Cardiac ventricle fibroblast (primary cell): ENCODE data around the gene DPH3. TPM values are rescaled to one million over a fixed set of nuclear protein-coding genes. Genes with fewer than 3 reads are reported as not detected.

Experiments used
- total RNA-seq: library from RNA; depleted of rRNA; stranded (reverse); fragments of >200 nt; gene quantifications from 2 replicates; pipeline ENCODE4 v1.2.3, GENCODE V29; 2015

DPH3 gene
- 10.9 and 12.8 TPM in 2 replicates for total RNA-seq

DNA sequence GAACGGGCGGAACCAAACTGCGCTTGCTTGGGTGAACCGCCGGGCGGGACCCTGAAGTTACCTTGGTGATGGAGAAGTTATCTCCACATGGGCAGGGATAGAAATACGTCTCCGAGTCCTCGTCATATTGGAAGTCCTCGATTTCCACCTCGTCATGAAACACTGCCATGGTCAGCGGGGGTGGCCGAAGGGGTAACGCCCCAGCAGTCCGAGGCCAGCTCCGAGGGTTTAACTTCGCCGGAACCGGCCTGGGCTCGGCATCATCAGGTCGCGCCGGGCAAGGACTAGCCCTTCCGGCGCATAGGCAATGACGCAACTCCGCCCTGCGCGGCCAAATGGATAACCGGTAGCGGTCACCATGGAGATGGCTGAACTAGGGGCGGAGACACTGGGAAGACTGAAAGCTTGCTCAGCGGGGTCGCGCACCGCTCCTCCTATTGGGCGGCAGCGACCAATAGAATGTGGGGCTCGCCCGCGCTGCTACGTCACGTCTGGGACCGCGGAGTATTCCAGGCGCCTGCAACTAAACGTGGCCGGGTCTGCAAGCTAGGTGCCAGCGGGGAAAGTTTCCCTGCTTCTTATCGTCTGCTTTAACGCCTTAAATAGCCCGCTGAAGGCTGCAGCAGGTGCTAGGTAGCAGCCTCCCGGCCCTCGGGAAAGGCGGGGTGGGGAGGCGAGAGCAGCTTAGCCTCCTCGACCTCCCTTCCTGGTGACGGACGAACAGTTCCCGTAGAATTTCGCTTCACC, at the start of gene DPH3, which contains the start of gene OXNAD1:
Gene DPH3, minus strand, starts transcription at position 236 of the 747 bp plus-strand sequence. Its CDS starts 67 bp downstream, at position 169.
Gene OXNAD1, plus strand, starts transcription at position 505 of the 747 bp plus-strand sequence. CDS start 5,741 bp downstream, outside the sequence.

Other genes with a start within 250 kb of the DPH3 start
- 27.9 and 31.0 TPM in 2 replicates for gene GALNT15, start 90.3 kb downstream of the DPH3 start, total RNA-seq
- 4.6 and 9.4 TPM in 2 replicates for gene OXNAD1, start 269 bp upstream of the DPH3 start, total RNA-seq
- 32.3 and 36.1 TPM in 2 replicates for gene RFTN1, start 248.8 kb upstream of the DPH3 start, total RNA-seq